HEK293 (cell line): ENCODE measurements around the gene SESTD1.

Experiments used
- CTCF ChIP-seq: fragments of 450-650 bp; formaldehyde crosslinking; IDR thresholded peaks from 2 replicates; pipeline ENCODE4 v1.5.1; 2016; ENCODE audit warnings: missing biosample characterization, missing genetic modification characterization
- GFI1B ChIP-seq: fragments of 450-650 bp; formaldehyde crosslinking; IDR thresholded peaks from 2 replicates; pipeline ENCODE4 v1.5.1; 2016; ENCODE audit warnings: missing biosample characterization, missing genetic modification characterization
- REST ChIP-seq: fragments of 450-650 bp; formaldehyde crosslinking; IDR thresholded peaks from 2 replicates; pipeline ENCODE4 v1.5.1; 2016; ENCODE audit warnings: missing biosample characterization, missing genetic modification characterization
- ZFP37 ChIP-seq: fragments of 450-650 bp; formaldehyde crosslinking; IDR thresholded peaks from 2 replicates; pipeline ENCODE4 v1.5.1; 2016; ENCODE audit warnings: missing biosample characterization, missing genetic modification characterization
- ZNF2 ChIP-seq: fragments of 450-650 bp; formaldehyde crosslinking; IDR thresholded peaks from 2 replicates; pipeline ENCODE4 v1.5.1; 2016; ENCODE audit warnings: missing biosample characterization, missing genetic modification characterization
- ZNF560 ChIP-seq: fragments of 450-650 bp; formaldehyde crosslinking; IDR thresholded peaks from 2 replicates; pipeline ENCODE4 v1.5.1; 2017; ENCODE audit warnings: missing biosample characterization, missing genetic modification characterization, borderline replicate concordance

- no peak for TF ChIP-seq CTCF (tag by site-specific recombination)
- no peak for TF ChIP-seq ZNF560 (tag by site-specific recombination)
- no peak for TF ChIP-seq ZFP37 (tag by site-specific recombination)
- no peak for TF ChIP-seq ZNF2 (tag by site-specific recombination)
- TF ChIP-seq REST (tag by site-specific recombination): no peak
- no peak for TF ChIP-seq GFI1B (tag by site-specific recombination)
Observed at GRCh38 chr2:179272406-179273192, 8.0 kb upstream of the SESTD1 start.
